ENCODE measurements around the gene REG3A. TPM values are rescaled to one million over a fixed set of nuclear protein-coding genes. Genes with fewer than 3 reads are reported as not detected.

The REG3A gene
- polyA plus RNA-seq, 3 donors, result not detected

DNA sequence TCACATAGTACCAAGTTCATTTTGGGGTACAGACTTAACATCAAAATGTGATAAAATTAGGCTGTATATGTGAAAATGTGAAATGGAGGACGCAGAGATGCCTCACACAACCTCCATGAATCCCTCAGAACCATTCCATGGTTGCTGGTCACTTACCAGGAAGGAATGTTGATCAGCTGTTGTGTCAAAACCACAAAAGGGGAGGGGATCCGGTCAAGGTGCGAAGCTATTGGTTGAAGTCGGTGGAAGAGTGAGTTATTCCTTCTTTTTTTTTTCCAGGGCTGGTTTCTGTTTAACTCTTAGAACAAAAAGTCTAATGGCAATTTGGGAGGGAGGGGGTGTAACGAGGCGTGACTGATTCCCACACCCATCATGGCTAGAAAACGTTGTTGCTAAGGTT is 32.3 kb upstream of the REG3A start:
- DNase-seq, result no peak
- Mint-ChIP-seq H3K4me3 (no peak overlapping the region), H3K4me1 (no peaks in the 10 kb centered on the region), H3K27me3 (ENCODE audit: low read depth in 3 of 3) (peaks cover 0 to 2% (median 0%) of the 10 kb centered on the region in 3 donors), H3K9me3 (peaks cover 0 to 2% (median 0%) of the 10 kb centered on the region in 7 donors), H3K27ac (no peak overlapping the region), H3K36me3 (no peaks in the 10 kb centered on the region)
- Histone ChIP-seq H3K79me2 (ENCODE audit: insufficient read depth, low read length) (no peaks in the 10 kb centered on the region), H3K9me3 (replicated peaks in 1 of 2; ENCODE audit: control insufficient read depth in 1 of 2, insufficient read depth in 1 of 2, low read length in 2 of 2) (no peaks in the 10 kb centered on the region), H3K27ac (ENCODE audit: low read depth in 1 of 2, low read length in 2 of 2) (no peak overlapping the region), H2AFZ (ENCODE audit: insufficient read depth, low read depth, low read length, poor library complexity, severe bottlenecking) (no peak overlapping the region), H3K4me3 (replicated peaks in 1 of 3; ENCODE audit: low read depth in 2 of 3, low read length in 3 of 3) (no peak overlapping the region), H3K4me2 (replicated peaks; ENCODE audit: extremely low read depth, low read length, poor library complexity, severe bottlenecking) (no peak overlapping the region), H3K9ac (ENCODE audit: insufficient read depth, low read length, poor library complexity, severe bottlenecking) (no peak overlapping the region), H3K4me1 (ENCODE audit: control insufficient read depth in 1 of 2, insufficient read depth in 2 of 2, low read length in 2 of 2) (no peaks in the 10 kb centered on the region), H4K20me1 (ENCODE audit: insufficient read depth, low read length) (no peaks in the 10 kb centered on the region), H3K36me3 (replicated peaks in 1 of 2; ENCODE audit: control insufficient read depth in 1 of 2, insufficient read depth in 2 of 2, low read length in 2 of 2) (no peaks in the 10 kb centered on the region), H3K27me3 (ENCODE audit: control insufficient read depth in 2 of 2, insufficient read depth in 2 of 2, low read length in 2 of 2) (no peaks in the 10 kb centered on the region)
- intact Hi-C loops (cut with micrococcal nuclease), result no loop called here
- no CpG with 5 or more reads among the region's 7 CpGs for WGBS (ENCODE audit: insufficient coverage)
- TF ChIP-seq, protein P1, sequence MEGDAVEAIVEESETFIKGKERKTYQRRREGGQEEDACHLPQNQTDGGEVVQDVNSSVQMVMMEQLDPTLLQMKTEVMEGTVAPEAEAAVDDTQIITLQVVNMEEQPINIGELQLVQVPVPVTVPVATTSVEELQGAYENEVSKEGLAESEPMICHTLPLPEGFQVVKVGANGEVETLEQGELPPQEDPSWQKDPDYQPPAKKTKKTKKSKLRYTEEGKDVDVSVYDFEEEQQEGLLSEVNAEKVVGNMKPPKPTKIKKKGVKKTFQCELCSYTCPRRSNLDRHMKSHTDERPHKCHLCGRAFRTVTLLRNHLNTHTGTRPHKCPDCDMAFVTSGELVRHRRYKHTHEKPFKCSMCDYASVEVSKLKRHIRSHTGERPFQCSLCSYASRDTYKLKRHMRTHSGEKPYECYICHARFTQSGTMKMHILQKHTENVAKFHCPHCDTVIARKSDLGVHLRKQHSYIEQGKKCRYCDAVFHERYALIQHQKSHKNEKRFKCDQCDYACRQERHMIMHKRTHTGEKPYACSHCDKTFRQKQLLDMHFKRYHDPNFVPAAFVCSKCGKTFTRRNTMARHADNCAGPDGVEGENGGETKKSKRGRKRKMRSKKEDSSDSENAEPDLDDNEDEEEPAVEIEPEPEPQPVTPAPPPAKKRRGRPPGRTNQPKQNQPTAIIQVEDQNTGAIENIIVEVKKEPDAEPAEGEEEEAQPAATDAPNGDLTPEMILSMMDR (IDR thresholded peaks at IDR 0.05), result no peak

DNA sequence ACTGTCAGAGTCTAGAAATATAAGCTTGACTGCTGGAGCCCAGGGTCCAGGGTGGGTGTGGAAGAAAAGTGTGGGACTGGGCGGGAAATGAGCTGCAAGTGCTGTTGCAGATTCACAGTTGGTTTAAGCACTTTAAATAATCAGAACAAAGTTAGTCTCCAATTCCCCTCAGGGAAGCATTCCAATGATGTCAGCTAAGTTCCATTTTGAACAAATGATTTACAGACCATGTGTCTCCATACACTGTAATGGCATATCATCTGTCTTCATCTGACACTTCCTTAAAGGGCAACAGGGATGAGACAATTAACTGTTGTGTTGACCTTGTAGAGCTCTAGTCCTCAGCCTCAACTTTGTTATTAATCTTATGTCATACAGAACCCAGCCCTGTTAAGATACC is 31.5 kb upstream of the REG3A start:
- H3K27ac Mint-ChIP-seq, result no peak overlapping the region
- Histone ChIP-seq H4K20me1 (ENCODE audit: insufficient read depth, low read length) (no peaks in the 10 kb centered on the region), H3K79me2 (ENCODE audit: insufficient read depth, low read length) (no peaks in the 10 kb centered on the region), H3K27me3 (ENCODE audit: control insufficient read depth in 2 of 2, insufficient read depth in 2 of 2, low read length in 2 of 2) (no peaks in the 10 kb centered on the region), H2AFZ (ENCODE audit: insufficient read depth, low read depth, low read length, poor library complexity, severe bottlenecking) (no peak overlapping the region), H3K9me3 (replicated peaks in 1 of 2; ENCODE audit: control insufficient read depth in 1 of 2, insufficient read depth in 1 of 2, low read length in 2 of 2) (no peaks in the 10 kb centered on the region), H3K27ac (ENCODE audit: low read depth in 1 of 2, low read length in 2 of 2) (no peak overlapping the region), H3K4me2 (replicated peaks; ENCODE audit: extremely low read depth, low read length, poor library complexity, severe bottlenecking) (no peak overlapping the region), H3K4me1 (ENCODE audit: control insufficient read depth in 1 of 2, insufficient read depth in 2 of 2, low read length in 2 of 2) (no peaks in the 10 kb centered on the region), H3K36me3 (replicated peaks in 1 of 2; ENCODE audit: control insufficient read depth in 1 of 2, insufficient read depth in 2 of 2, low read length in 2 of 2) (no peaks in the 10 kb centered on the region), H3K4me3 (replicated peaks in 1 of 3; ENCODE audit: low read depth in 2 of 3, low read length in 3 of 3) (no peak overlapping the region), H3K9ac (ENCODE audit: insufficient read depth, low read length, poor library complexity, severe bottlenecking) (no peak overlapping the region)
- peaks cover 0 to 2% (median 0%) of the 10 kb centered on the region in 3 donors for H3K27me3 Mint-ChIP-seq (ENCODE audit: low read depth in 3 of 3)
- H3K9me3 Mint-ChIP-seq, result peaks cover 0 to 2% (median 0%) of the 10 kb centered on the region in 7 donors
- no peaks in the 10 kb centered on the region for H3K36me3 Mint-ChIP-seq
- no peak for DNase-seq
- no CpG with 5 or more reads among the region's 1 CpG for WGBS (ENCODE audit: insufficient coverage)
- intact Hi-C loops (cut with micrococcal nuclease), result no loop called here
- H3K4me1 Mint-ChIP-seq, result no peaks in the 10 kb centered on the region
- H3K4me3 Mint-ChIP-seq, result no peak overlapping the region
- TF ChIP-seq, protein P1 (IDR thresholded peaks at IDR 0.05), result no peak

All from CD14-positive monocyte (primary cell).